Mesodermal cell (in vitro differentiated cells): Measurements from ENCODE around the gene UBA52.

Experiments
- H3K27ac ChIP-seq: 2 replicates; pipeline ENCODE4 v1.7.0; 2013; ENCODE audit warnings: mild to moderate bottlenecking, low read depth, low read length, moderate library complexity; ENCODE audit not compliant: severe bottlenecking
- H3K36me3 ChIP-seq: 2 replicates; pipeline ENCODE4 v1.7.1; 2013; ENCODE audit warnings: mild to moderate bottlenecking, low read length, moderate library complexity; ENCODE audit not compliant: control insufficient read depth, insufficient read depth
- H3K4me1 ChIP-seq: one replicate; pipeline ENCODE4 v1.7.1; 2013; ENCODE audit warnings: mild to moderate bottlenecking, low read length; ENCODE audit not compliant: insufficient read depth, control insufficient read depth, poor library complexity, severe bottlenecking
- H3K4me3 ChIP-seq: 2 replicates; pipeline ENCODE4 v1.7.0; 2013; ENCODE audit warnings: low read length, control low read depth, mild to moderate bottlenecking; ENCODE audit not compliant: insufficient read depth, poor library complexity, severe bottlenecking; ENCODE audit errors: extremely low read depth
- H3K9me3 ChIP-seq: 2 replicates; pipeline ENCODE4 v1.7.1; 2013; ENCODE audit warnings: mild to moderate bottlenecking, low read length, moderate library complexity; ENCODE audit not compliant: control insufficient read depth
- WGBS, 2 experiments: methylation state at CpG; one replicate each; pipeline ENCODE4 v1.1.5; 2013; ENCODE audit warnings: missing lambda C conversion rate in 2 of 2; ENCODE audit not compliant: insufficient coverage in 2 of 2; 5-methylcytosine and 5-hydroxymethylcytosine counted together

The UBA52 gene

GRCh38 chr19:18603958-18604819 is 32.5 kb downstream of the UBA52 start:
- peaks cover 29% of the 10 kb centered on the region for H3K4me1 ChIP-seq
- H3K36me3 ChIP-seq, result peaks cover 3% of the 10 kb centered on the region
- H3K4me3 ChIP-seq, result no peak overlapping the region
- WGBS, 2 experiments, result 5 to 8% methylated on average over 14 to 15 of the region's 26 CpGs
- H3K27ac ChIP-seq, result no peak overlapping the region
- H3K9me3 ChIP-seq, result no peaks in the 10 kb centered on the region

GRCh38 chr19:18604820-18605159 is 33.1 kb downstream of the UBA52 start:
- H3K9me3 ChIP-seq, result no peaks in the 10 kb centered on the region
- no peak overlapping the region for H3K27ac ChIP-seq
- H3K4me3 ChIP-seq, result peak overlapping the region; percentile 2
- peaks cover 29% of the 10 kb centered on the region for H3K4me1 ChIP-seq
- peaks cover 3% of the 10 kb centered on the region for H3K36me3 ChIP-seq
- whole genome bisulfite sequencing, 2 experiments, result 7 to 14% methylated on average over 3 to 5 of the region's 10 CpGs

- Histone ChIP-seq H3K4me3 (peak overlapping the region; percentile 32), H3K9me3 (no peaks in the 10 kb centered on the region), H3K4me1 (peaks cover 30% of the 10 kb centered on the region), H3K36me3 (peaks cover 3% of the 10 kb centered on the region), H3K27ac (no peak overlapping the region)
- 12 to 16% methylated on average over 13 to 15 of the region's 17 CpGs for WGBS, 2 experiments
Observed at GRCh38 chr19:18605196-18605545, 33.5 kb downstream of the UBA52 start.

- H3K4me3 ChIP-seq, result peak overlapping the region; percentile 32
- H3K36me3 ChIP-seq, result peaks cover 3% of the 10 kb centered on the region
- WGBS, 2 experiments, result 4% methylated on average over 45 to 54 of the region's 65 CpGs
- peaks cover 35% of the 10 kb centered on the region for H3K4me1 ChIP-seq
- no peaks in the 10 kb centered on the region for H3K9me3 ChIP-seq
- H3K27ac ChIP-seq, result no peak overlapping the region
Observed at GRCh38 chr19:18605546-18606280, 34.1 kb downstream of the UBA52 start.

GRCh38 chr19:18606281-18607225 is 34.9 kb downstream of the UBA52 start, which contains the start of gene CRLF1:
Gene CRLF1 (minus strand): TSS chr19:18606799. CDS start chr19:18606656, 143 bp downstream.
- WGBS, 2 experiments, result 1 to 2% methylated on average over 62 to 65 of the region's 116 CpGs
- Histone ChIP-seq H3K27ac (no peak within 1 kb of the TSS), H3K36me3 (peaks cover 3% of the 10 kb centered on the region), H3K4me3 (peak within 1 kb of the TSS; percentile 32), H3K9me3 (no peaks in the 10 kb centered on the region), H3K4me1 (peaks cover 41% of the 10 kb centered on the region)

- Histone ChIP-seq H3K36me3 (no peaks in the 10 kb centered on the region), H3K4me1 (peaks cover 50% of the 10 kb centered on the region), H3K4me3 (peak overlapping the region; percentile 18), H3K9me3 (no peaks in the 10 kb centered on the region), H3K27ac (no peak overlapping the region)
- 2% methylated on average over 42 to 43 of the region's 68 CpGs for WGBS, 2 experiments
Observed at GRCh38 chr19:18607226-18608101, 35.8 kb downstream of the UBA52 start.

- Histone ChIP-seq H3K27ac (no peak overlapping the region), H3K9me3 (no peaks in the 10 kb centered on the region), H3K4me3 (no peak overlapping the region), H3K4me1 (peaks cover 56% of the 10 kb centered on the region), H3K36me3 (no peaks in the 10 kb centered on the region)
- 34 to 38% methylated on average over 5 of the region's 5 CpGs for WGBS, 2 experiments
Observed at GRCh38 chr19:18608102-18608804, 36.6 kb downstream of the UBA52 start.

- no peaks in the 10 kb centered on the region for H3K9me3 ChIP-seq
- H3K4me3 ChIP-seq, result no peak overlapping the region
- 36 to 37% methylated on average over 8 to 9 of the region's 9 CpGs for WGBS, 2 experiments
- H3K36me3 ChIP-seq, result no peaks in the 10 kb centered on the region
- peaks cover 59% of the 10 kb centered on the region for H3K4me1 ChIP-seq
- no peak overlapping the region for H3K27ac ChIP-seq
Observed at GRCh38 chr19:18608805-18609716, 37.4 kb downstream of the UBA52 start.

GRCh38 chr19:18609717-18610051 is 38.0 kb downstream of the UBA52 start:
- 14 to 20% methylated on average over 1 of the region's 2 CpGs for WGBS, 2 experiments

More at GRCh38 chr19:18609717-18610051, 38.0 kb downstream of the UBA52 start:
- no peaks in the 10 kb centered on the region for H3K36me3 ChIP-seq
- H3K4me1 ChIP-seq, result peaks cover 54% of the 10 kb centered on the region
- H3K27ac ChIP-seq, result no peak overlapping the region
- no peaks in the 10 kb centered on the region for H3K9me3 ChIP-seq
- no peak overlapping the region for H3K4me3 ChIP-seq
